HT1080 (cell line): ENCODE data around the gene NOTCH3. TPM values are rescaled to one million over a fixed set of nuclear protein-coding genes. Genes with fewer than 3 reads are reported as not detected.

Experiments used
- DNase-seq: peaks from one replicate; pipeline ENCODE4 v3.0.0-alpha.2; 2015; ENCODE audit warnings: low read depth
- total RNA-seq: library from RNA; depleted of rRNA; stranded (reverse); fragments of >200 nt; shearing (Covaris generic); gene quantifications from 2 replicates; pipeline ENCODE4 v1.2.3, GENCODE V29; 2014

Gene NOTCH3
- total RNA-seq, 1 experiment from 2014 or later: 0.85 TPM

DNA sequence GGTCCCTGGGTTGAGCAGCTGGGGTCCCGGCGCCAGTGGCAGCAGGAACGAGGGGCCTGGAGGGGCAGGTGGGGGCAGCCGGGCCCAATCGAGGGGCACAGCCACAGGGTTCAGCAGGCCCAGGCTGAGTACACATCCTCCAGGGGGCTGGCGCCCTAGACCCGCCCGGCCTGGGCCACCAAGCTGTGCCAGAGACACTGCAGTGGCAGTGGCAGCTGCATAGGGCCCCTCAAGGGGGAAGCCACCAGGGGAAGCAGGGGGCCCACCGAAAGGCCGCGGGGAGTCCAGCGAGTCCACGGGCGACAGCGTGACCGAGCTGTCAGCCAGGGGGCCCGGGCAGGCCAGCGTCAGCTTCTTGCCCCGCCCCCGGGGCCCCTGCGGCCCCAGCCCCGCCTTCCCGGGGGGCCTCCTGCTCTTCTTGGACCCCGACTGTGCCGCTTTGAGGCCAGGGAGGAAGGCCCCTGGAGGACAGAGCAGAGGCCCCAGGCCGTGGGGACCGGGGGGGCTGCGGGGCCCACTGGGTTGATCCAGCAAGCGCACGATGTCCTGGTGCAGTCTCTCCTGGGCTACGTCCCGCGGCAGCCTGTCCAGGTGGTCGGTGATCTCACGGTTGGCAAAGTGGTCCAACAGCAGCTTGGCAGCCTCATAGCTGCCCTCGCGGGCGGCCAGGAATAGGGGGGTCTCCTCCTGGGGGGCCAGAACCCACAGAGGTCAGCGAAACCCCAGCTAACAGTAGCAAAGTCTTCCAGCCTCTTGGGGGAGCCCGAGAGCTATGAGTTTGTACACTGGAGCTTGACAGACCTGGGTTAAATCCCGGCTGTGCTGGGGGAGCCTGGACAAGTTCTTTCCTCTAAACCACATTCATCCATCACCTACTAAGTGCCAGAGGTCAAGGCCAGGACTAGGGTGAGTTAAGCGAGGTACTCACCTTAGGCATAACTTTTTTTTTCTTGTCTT is 39.5 kb downstream of the NOTCH3 start:
- DNase-seq: no peak

DNA sequence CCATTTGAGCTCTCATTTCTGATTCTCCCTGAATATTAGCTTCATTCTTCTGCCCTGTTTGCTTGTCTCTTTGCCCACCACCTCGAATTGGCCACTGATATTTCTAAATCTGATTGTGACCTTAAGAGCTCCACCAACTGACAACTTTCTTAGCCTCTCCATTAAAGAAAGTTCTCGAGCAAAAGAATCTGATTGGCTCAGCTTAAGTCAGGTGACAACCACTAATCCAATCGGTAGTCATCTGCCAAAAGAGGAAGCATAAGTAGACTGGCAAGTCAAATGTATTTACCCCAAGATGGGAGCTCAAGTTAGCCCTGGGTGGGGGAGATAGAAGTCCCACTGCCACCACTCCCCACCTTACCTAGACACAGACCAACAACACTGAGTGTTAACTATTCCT is 41.5 kb downstream of the NOTCH3 start:
- no peak for DNase-seq

GRCh38 chr19:15156391-15156790 is 44.4 kb downstream of the NOTCH3 start:
- no peak for DNase-seq

DNA sequence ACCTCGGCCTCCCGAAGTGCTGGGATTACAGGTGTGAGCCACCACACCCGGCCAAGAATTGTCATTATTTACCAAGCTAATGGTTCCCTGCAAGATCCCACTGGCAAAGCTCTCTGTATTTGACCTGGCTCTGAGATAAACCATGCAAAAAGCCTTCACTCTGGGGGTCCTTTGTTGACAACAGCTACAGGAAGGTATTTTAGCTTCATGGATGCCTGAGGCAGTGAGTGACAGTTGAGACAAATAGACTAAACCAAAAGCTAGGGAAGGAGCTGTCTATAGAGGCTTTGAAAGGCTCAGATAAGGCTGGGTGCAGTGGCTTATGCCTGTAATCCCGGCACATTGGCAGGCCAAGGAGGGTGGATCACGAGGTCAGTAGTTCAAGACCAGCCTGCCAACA is 45.5 kb downstream of the NOTCH3 start:
- no peak for DNase-seq

DNA sequence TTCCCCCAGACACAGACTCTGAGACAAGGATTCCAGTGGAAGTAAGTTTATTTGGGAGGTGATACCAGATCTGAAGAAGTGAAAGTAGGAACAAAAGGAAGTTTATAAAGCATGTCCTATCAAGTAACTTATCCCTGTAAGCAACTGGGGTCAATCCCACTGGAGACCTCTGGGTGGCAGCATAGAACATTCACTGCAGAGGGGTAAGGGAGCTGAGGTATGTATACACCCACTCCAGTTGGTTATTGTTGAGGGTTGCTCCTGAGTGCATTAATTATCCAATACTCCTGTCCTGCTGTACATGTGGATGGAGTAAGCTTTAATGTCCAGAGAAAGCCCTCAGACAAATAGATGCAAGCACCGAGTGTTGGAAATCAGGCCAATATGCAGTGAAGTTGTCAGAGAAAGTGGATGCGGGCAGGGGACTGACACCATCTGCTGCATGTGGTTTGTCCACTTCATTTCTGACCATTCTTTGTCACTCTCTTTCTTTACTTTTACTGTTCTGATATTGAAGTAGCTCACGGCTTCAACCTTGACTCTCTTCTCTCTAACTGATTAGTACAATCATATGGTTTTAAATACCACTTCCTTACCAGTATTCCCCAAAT is 46.7 kb downstream of the NOTCH3 start:
- DNase-seq: peak; percentile 53

- DNase-seq: no peak
Observed at GRCh38 chr19:15149737-15150136, 51.1 kb downstream of the NOTCH3 start.

DNA sequence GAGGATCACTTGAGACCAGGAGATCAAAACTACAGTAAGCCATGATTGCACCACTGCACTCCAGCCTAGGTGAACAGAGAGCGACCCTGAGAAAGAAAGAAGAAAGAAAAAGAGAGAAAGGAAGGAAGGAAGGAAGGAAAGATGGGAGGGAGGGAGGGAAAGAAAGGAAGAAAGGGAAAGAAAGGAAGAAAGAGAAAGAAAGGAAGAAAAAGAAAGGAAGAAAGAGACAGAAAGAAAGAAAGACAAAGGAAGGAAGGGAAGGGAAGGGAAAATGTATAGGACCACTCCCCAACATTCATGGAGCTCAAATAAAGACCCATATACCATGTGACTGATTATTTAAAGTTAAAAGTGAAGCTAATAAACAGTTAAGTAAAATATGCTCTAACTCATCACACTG is 53.7 kb downstream of the NOTCH3 start:
- no peak for DNase-seq

DNA sequence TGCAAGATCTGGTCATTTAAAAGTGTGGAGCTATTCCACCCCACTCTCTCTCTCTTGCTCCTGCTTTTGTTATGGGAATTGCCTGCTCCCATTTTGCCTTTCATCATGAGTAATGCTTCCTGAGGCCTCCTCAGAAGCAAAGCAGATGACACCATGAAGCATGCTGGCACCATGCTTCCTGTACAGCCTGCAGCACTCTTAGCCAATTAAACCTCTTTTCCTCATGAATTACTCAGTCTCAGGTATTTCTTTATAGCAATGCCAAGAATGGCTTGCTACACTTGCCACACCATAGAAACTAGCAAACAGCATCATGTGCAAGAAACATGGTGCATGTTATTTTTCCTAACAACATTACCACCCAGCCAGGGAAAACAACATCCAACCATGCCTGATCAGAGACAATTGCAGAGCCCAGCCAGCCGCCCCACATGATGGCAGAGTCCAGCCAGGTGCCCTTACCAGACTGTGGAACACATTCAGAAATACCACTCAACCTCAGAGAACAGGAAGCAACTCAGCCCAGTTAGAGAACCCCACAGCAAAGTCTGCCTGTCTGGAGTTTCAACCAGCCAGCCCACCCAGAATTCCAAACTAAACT is 56.6 kb downstream of the NOTCH3 start:
- peak; percentile 67 for DNase-seq

- no peak for DNase-seq
Observed at GRCh38 chr19:15142313-15142712, 58.5 kb downstream of the NOTCH3 start.

DNA sequence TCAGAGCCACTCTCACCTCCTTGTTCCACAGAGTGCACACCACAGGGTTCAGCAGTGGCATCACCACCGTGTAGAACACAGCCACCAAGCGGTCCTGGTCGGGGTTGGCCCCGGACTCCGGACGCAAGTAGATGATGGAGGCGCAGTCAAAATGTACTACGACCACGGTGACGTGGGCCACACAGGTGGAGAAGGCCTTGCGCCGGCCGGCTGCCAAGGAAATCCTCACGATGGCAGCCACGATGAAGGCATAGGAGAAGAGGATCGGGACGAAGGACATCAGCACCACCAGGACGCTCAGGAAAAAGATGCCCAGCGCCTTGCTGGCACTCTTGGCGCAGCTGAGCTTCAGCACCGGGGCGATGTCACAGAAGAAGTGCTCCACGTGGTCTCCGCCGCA is 59.7 kb downstream of the NOTCH3 start:
- no peak for DNase-seq

- peak; percentile 70 for DNase-seq
Observed at GRCh38 chr19:15138427-15138826, 62.4 kb downstream of the NOTCH3 start.

DNA sequence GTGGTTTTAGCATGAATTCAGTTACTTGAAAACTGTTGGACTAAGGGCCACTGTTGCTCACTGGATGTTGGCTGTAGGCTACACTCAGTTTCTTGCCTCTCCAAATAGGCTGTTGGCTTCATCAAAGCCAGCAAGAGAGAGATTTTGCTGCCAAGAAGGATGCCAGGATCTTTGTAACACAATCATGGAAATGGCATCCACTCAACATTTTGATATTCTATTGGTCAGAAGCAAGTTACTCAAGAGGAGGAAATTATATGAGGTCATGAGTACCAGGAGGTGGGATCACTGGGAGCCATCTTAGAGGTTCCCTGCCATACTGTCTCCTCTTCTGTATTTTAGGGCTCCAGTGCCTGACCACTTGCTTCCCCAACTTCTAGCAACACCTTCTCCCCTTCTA is 63.0 kb downstream of the NOTCH3 start:
- DNase-seq: peak; percentile 32

DNA sequence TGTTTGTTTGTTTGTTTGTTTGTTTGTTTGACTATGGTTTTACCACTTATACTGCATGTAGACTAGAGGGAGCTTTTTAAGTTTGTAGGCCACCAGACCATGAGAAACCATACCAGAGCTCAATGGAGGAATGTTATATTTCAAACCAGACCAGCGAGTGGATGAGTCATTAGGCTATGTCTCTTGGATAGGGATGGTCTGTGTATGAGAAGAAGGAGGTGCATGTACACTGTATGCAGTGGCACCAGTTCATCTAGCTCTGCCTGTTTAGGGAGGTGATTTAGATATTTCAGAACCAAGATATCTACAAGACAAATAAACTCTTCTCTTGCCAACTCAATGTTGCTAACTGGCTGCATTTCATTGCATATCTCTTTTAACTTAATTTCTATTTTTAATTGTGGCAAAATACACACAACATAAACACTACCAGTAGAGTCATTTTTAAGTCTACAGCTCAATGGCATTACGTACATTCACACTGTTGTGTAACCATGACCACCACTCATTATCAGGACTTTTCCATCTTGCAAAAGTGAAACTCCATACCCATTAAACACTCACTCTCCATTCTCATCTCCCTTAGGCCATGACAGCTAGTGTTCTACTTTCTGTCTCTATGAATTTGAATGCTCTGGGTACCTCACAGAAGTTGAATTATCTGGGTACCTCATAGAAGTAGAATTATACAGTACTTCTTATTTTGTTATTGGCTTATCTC is 64.4 kb downstream of the NOTCH3 start:
- DNase-seq: no peak

- no peak for DNase-seq
Observed at GRCh38 chr19:15129856-15130585, 70.8 kb downstream of the NOTCH3 start.

- no peak for DNase-seq
Observed at GRCh38 chr19:15128162-15128770, 72.5 kb downstream of the NOTCH3 start.

DNA sequence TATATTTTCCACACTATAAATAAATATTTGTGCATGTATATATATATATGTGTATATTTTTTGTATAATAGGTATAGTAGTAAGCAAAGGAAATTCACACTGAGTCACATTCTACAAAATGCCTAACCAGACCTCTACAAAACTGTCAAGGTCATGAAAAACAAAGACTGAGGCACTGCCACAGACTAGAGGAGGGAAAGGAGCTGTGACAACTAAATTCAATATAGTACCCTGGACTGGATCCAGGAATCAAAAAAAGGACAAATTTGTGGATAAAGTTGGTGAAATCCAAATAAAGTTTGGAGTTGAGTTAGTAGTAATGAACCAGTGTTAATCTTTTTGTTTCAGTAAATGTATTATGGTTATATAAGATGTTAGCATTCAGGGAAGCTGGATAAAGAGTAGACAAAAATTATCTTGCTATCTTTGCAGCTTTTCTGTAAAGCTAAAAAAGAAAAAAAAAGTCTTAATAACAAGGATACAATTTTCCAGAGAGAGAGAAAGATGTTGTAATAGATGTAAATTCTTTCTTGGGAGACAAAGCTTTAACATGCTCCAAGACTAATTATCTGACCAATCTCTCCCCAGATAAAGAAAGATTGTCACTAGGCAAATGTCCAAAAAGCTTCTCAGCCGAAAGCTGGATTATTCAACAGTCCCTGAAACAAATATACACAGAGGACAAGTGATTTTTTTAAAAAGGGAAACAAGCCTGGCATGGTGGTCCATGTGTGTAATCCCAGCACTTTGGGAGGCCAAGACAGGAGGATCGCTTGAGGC is 74.5 kb downstream of the NOTCH3 start:
- DNase-seq: no peak

GRCh38 chr19:15125232-15126067 is 75.3 kb downstream of the NOTCH3 start:
- peak; percentile 99 for DNase-seq

DNA sequence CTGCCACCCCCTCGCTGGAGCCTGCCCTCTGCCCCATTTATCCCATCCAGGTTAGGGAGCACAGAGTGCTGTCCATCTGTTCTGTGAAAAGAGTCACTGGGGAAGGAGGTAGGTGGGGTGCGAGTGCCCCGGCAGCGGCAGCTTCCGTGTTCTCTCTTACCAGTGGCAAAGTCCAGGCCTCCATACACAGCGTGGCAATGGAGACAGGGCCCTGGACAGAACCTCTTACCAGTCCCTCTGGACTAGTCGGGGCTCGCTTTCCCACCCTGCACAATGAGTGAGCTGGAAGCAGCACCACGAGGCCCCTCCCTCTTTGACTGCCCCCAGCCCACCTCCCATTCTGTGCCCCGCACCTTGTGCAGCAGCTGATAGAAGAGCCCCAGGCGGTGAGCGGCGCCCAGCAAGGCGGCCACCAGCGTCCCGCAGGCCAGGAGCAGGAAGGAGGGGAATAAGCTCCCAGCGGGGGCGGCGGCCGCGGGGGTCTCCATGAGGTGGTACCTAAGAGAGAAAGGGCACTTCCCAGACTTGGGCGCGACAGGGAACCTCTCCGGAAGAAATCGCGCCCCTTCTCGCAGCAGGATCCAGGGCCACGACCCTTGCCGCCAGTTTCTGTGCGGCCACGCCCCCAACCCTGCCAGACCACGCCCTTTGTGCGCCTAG is 76.1 kb downstream of the NOTCH3 start:
- DNase-seq: no peak
